ENCODE results near the gene RAE1.

- TF ChIP-seq CTCF (conservative IDR thresholded peaks at IDR 0.05; ENCODE audit: low read depth, low read length) = no peak
- TF ChIP-seq POLR2A (IDR thresholded peaks at IDR 0.05; ENCODE audit: low read depth, low read length) = no peak
- TF ChIP-seq CEBPB (IDR thresholded peaks at IDR 0.05; ENCODE audit: low read depth, low read length) = no peak
- no peak for TF ChIP-seq RFX5 (IDR thresholded peaks at IDR 0.05; ENCODE audit: low read depth, low read length)
- no peak for TF ChIP-seq RAD21 (IDR thresholded peaks at IDR 0.05; ENCODE audit: low read length)
- TF ChIP-seq MXI1 (IDR thresholded peaks at IDR 0.05; ENCODE audit: borderline replicate concordance, low read depth, low read length) = no peak
- no peak for TF ChIP-seq SMC3 (IDR thresholded peaks at IDR 0.05; ENCODE audit: low read depth, low read length)
- no peak for TF ChIP-seq FOS (IDR thresholded peaks at IDR 0.05; ENCODE audit: low read depth, low read length)
- no peak for TF ChIP-seq BHLHE40 (IDR thresholded peaks at IDR 0.05; ENCODE audit: low read depth, low read length)
- no peak for TF ChIP-seq USF2 (IDR thresholded peaks at IDR 0.05; ENCODE audit: low read depth, low read length)
- no peak for TF ChIP-seq MAZ (IDR thresholded peaks at IDR 0.05; ENCODE audit: borderline replicate concordance, low read depth, low read length)
- no peak for TF ChIP-seq RCOR1 (IDR thresholded peaks at IDR 0.05; ENCODE audit: insufficient replicate concordance, low read length)
These were observed 46.1 kb downstream of the RAE1 start for GRCh38 chr20:57396984-57397692.

All from IMR-90 (cell line).